C4-2B (cell line): ENCODE data around the gene ARF3.

Experiments used
- ZFX ChIP-seq: fragments of 450-650 bp; IDR thresholded peaks from 2 replicates; pipeline ENCODE4 v1.6.1; 2017
- TF ChIP-seq, protein P1 (sequence below): fragments of 450-650 bp; conservative IDR thresholded peaks from 2 replicates; pipeline ENCODE4 v1.5.1; 2017; ENCODE audit warnings: mild to moderate bottlenecking

DNA sequence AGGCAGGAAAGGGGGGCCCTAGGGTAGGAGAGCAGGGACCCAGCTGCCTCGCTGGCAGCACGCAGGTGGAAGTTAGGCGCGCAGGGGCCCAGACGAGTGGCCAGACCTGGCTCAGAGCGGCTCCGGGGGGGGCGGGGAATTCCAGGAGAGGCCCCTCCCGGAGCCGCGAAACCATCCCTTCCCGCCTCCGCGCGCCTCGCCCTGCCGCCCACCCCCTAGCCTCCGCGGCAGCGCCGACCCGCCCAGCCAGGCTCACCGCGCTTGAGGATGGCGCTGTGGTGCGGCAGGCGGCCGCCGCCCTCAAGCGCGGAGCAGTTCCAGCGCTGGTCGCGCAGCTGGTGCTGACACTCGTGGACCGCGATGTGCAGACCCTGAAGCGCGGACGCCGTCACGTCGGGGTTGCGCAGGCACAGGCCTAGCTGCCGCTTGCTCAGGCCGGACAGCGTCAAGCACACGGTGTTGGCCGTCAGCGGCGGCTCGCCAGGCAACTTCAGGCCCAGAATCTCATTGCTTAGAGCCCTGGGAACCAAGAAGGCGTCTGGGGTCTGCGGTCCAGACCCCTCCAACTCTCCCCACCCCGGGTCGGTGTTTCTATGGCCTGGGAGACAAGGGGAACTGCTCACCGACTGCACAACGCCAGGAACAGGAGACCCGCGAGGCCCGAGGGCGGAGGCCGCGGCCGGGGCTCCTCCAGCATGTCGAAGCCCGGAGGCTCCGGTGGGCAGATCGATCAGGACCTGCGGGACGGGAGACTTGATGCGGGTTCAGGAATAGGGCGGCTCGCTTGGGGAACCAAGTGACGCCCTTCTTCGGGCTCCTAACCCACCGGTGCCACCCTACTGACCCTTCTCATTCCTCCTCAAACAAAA, 12.8 kb upstream of the ARF3 start:
- TF ChIP-seq, protein P1, sequence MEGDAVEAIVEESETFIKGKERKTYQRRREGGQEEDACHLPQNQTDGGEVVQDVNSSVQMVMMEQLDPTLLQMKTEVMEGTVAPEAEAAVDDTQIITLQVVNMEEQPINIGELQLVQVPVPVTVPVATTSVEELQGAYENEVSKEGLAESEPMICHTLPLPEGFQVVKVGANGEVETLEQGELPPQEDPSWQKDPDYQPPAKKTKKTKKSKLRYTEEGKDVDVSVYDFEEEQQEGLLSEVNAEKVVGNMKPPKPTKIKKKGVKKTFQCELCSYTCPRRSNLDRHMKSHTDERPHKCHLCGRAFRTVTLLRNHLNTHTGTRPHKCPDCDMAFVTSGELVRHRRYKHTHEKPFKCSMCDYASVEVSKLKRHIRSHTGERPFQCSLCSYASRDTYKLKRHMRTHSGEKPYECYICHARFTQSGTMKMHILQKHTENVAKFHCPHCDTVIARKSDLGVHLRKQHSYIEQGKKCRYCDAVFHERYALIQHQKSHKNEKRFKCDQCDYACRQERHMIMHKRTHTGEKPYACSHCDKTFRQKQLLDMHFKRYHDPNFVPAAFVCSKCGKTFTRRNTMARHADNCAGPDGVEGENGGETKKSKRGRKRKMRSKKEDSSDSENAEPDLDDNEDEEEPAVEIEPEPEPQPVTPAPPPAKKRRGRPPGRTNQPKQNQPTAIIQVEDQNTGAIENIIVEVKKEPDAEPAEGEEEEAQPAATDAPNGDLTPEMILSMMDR: no peak
- no peak for TF ChIP-seq ZFX
